ENCODE data around the gene TENM4.

TENM4 gene

GRCh38 chr11:79440571-79441460 lies at the start of gene TENM4:
TENM4 (minus strand) TSS chr11:79441030; CDS start chr11:79069944, 371,086 bp downstream.
- no peak for DNase-seq (ENCODE audit: low read depth in 2 of 2)

- no peak for DNase-seq (ENCODE audit: low read depth in 2 of 2)
Measured at GRCh38 chr11:79488286-79488685, 47.5 kb upstream of the TENM4 start.

GRCh38 chr11:79487412-79487811 lies 46.6 kb upstream of the TENM4 start:
- no peak for DNase-seq (ENCODE audit: low read depth in 2 of 2)

- DNase-seq (ENCODE audit: low read depth in 2 of 2), result no peak
Measured at GRCh38 chr11:79486242-79486984, 45.6 kb upstream of the TENM4 start.

- no peak for DNase-seq (ENCODE audit: low read depth in 2 of 2)
Measured at GRCh38 chr11:79485694-79486093, 44.9 kb upstream of the TENM4 start.

GRCh38 chr11:79484872-79485271 lies 44.0 kb upstream of the TENM4 start:
- DNase-seq (ENCODE audit: low read depth in 2 of 2), result no peak

- DNase-seq (ENCODE audit: low read depth in 2 of 2), result no peak
Measured at GRCh38 chr11:79482800-79483199, 42.0 kb upstream of the TENM4 start.

- DNase-seq (ENCODE audit: low read depth in 2 of 2), result no peak
Measured at GRCh38 chr11:79481795-79482194, 41.0 kb upstream of the TENM4 start.

GRCh38 chr11:79480864-79481263 lies 40.0 kb upstream of the TENM4 start:
- DNase-seq (ENCODE audit: low read depth in 2 of 2), result no peak

- no peak for DNase-seq (ENCODE audit: low read depth in 2 of 2)
Measured at GRCh38 chr11:79472819-79473529, 32.1 kb upstream of the TENM4 start.

- DNase-seq (ENCODE audit: low read depth in 2 of 2), result no peak
Measured at GRCh38 chr11:79471071-79471844, 30.4 kb upstream of the TENM4 start.

- DNase-seq (ENCODE audit: low read depth in 2 of 2), result no peak
Measured at GRCh38 chr11:79470161-79470560, 29.3 kb upstream of the TENM4 start.

GRCh38 chr11:79467761-79468160 lies 26.9 kb upstream of the TENM4 start:
- no peak for DNase-seq (ENCODE audit: low read depth in 2 of 2)

GRCh38 chr11:79466411-79466810 lies 25.6 kb upstream of the TENM4 start:
- no peak for DNase-seq (ENCODE audit: low read depth in 2 of 2)

GRCh38 chr11:79465160-79465559 lies 24.3 kb upstream of the TENM4 start:
- no peak for DNase-seq (ENCODE audit: low read depth in 2 of 2)

GRCh38 chr11:79461666-79462645 lies 21.1 kb upstream of the TENM4 start:
- no peak for DNase-seq (ENCODE audit: low read depth in 2 of 2)

GRCh38 chr11:79461144-79461543 lies 20.3 kb upstream of the TENM4 start:
- no peak for DNase-seq (ENCODE audit: low read depth in 2 of 2)

GRCh38 chr11:79458709-79459108 lies 17.9 kb upstream of the TENM4 start:
- no peak for DNase-seq (ENCODE audit: low read depth in 2 of 2)

GRCh38 chr11:79456501-79456900 lies 15.7 kb upstream of the TENM4 start:
- no peak for DNase-seq (ENCODE audit: low read depth in 2 of 2)

GRCh38 chr11:79453617-79454016 lies 12.8 kb upstream of the TENM4 start:
- no peak for DNase-seq (ENCODE audit: low read depth in 2 of 2)
